NCI-H526 treated with DMSO at 0.1 percent for 48 hours (cell line): Measurements from ENCODE around the gene PHLDA3.

Experiments
- DNase-seq: peaks from one replicate; lab custom pipeline; 2025; lab: John Stamatoyannopoulos, UW

PHLDA3 gene

GRCh38 chr1:201468844-201469644 is at the start of gene PHLDA3:
Gene PHLDA3 (minus strand): TSS chr1:201469188. CDS start chr1:201468786, 402 bp downstream.
- peak; percentile 53 for DNase-seq

- no peak for DNase-seq
Measured at GRCh38 chr1:201518071-201518470, 49.1 kb upstream of the PHLDA3 start.

DNA sequence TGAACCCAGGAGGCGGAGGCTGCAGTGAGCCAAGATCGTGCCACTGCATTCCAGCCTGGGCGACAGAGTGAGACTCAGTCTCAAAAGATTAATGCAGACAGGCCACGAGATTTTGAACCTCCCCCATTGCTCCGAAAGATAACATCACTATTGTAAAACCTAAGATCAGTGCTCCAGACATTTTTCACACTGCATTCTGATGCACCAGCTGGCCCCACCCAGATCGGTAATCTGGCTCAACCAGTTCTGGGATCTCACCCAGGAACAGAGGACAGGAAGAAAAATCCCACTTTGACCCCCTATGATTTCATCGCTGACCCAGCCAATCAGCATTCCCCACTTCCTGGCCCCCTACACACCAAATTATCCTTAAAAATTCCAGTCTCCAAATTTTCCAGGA is 48.6 kb upstream of the PHLDA3 start:
- DNase-seq = no peak

- DNase-seq = no peak
Measured at GRCh38 chr1:201516511-201517127, 47.6 kb upstream of the PHLDA3 start.

GRCh38 chr1:201515895-201516294 is 46.9 kb upstream of the PHLDA3 start:
- no peak for DNase-seq

DNA sequence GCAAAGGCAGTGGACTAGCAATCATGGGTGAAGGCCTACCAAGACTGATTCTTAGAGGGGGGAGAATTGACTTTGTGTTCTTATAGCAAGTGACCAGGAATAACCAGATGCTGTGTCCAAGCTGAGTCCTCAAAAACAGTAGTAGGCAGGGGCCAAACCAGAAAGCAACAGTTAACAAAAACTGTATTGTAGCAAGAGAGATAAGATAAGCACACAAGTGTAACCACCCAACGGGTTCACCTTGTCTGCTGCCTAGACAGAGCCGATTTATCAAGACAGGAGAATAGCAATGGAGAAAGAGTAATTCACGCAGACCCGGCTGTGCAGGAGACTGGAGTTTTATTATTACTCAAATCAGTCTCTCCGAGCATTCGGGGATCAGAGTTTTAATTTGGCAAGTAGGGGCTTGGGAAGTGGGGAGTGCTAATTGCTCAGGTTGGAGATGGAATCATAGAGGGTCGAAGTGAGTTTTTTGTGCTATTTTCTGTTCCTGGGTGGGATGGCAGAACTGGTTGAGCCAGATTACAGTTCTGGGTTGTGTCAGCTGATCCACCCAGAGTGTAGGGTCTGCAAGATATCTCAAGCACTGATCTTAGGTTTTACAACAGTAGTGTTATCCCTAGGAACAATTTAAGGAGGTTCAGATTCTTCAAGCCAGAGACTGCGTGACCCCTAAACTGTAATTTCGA is 46.2 kb upstream of the PHLDA3 start:
- no peak for DNase-seq

GRCh38 chr1:201514466-201514865 is 45.5 kb upstream of the PHLDA3 start:
- no peak for DNase-seq

DNA sequence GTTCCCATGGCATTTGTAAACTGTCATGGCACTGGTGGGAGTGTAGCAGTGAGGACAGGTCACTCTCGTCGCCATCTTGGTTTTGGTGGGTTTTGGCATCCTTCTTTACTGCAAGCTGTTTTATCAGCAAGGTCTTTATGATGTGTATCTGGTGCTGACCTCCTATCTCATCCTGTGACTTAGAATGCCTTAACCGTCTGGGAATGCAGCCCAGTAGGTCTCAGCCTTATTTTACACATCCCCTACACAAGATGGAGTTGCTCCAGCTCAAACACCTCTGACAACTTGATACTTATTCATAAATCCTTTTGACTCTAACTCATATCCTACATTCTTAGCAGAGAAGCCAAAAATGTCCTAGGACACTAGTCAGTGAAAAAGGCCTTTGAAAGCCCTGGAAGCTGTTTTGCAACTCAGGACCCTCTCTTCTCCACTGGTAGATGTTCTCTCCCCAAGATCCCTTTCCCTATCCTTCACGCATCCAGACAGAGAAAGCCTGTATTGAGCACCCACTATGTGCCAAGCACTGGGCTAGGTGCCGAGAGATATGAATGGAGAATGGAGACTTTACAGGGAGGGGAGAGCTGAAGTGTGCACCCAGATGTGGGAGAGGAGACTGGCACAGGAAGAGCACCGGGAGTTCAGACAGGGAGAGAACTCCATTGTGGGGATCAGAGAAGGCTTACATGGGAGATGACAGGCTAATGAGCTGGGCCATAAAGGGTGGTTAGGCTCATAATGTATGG is 44.7 kb upstream of the PHLDA3 start:
- no peak for DNase-seq

GRCh38 chr1:201511941-201512539 is 43.1 kb upstream of the PHLDA3 start:
- DNase-seq = no peak

DNA sequence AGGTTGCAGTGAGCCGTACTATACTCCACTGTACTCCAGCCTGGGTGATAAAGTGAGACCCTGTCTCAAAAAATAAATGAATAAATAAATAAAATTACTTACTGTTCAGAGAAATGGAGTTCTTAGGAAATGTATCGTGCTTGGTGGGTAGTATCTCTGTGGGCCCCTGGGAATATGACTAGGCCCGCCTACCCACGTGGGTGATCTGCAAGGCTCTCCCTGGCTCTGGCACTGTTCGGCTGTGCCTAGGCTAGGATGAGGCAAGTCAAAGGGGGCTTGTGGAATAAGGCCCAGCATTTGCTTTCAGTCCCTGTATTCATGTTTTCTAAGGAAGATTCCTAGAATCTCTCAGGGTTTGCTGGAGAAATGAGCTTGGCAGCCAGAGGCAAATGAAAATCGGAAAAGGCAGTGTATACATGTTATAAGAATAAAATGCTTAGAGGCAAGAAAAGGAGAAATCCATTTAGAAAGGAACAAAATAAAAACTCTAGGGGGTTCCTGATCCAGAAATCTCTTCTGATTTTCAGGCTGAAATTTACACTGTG is 42.5 kb upstream of the PHLDA3 start:
- DNase-seq = no peak

GRCh38 chr1:201510734-201511133 is 41.7 kb upstream of the PHLDA3 start:
- DNase-seq = no peak

- DNase-seq = no peak
Measured at GRCh38 chr1:201509601-201510374, 40.8 kb upstream of the PHLDA3 start.

GRCh38 chr1:201508809-201509208 is 39.8 kb upstream of the PHLDA3 start:
- no peak for DNase-seq

DNA sequence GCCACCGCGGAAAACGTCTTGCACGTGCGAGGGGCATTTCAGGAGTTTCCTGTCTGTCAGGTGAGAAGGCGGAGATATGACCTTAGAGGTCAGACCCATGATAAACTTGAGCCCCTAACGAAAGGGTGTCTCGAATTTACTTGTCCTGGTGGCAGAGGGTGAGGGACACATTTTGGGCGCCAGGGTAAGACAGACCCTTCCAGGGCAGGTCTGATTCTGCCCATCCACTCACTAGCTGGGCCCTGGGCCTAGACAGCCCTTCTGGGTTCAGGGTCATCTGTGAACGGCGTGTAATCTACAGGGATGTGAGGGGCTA is 38.3 kb upstream of the PHLDA3 start:
- no peak for DNase-seq

DNA sequence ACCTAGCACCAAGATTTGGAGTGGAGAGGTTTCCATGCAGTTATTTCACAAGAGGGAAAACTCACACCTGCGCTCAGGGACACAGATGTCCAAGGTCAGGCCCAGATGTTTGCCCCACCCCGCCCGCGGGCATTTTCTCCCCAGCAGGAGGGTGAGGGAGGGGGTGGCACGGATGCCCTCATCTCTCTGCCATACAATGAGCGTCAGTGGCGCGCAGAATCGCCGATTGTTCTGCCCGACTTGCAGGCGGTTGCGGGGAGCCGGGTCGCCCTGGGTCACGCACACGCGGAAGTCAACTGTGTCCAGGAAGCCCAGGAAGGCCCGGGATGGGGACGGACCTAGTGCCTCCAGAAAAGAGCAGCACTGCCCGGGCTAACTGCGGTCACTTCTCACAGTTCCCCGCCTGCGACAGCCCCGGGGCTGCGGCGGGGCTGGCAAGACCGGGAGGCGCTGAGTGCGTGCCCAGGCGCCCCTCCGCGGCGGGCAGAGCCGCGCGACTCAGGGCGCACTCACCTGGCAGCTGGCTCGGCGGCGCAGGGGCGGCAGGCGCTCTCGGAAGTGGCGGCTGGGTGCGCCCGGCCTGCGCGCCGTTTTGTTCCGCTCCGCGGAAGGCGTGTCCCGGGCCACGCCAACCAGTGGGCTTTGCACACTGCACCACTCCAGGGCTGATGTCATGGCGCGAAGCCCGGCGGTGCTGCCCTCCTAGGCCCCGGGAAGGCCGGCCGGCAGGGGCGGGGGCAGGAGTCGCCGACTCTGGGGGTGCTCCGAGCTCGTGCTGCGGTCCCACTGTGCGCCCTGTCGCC is 37.8 kb upstream of the PHLDA3 start, which contains the start of gene CSRP1:
Gene CSRP1, minus strand, starts transcription at position 567 of the 803 bp plus-strand sequence. CDS start 10,820 bp downstream, outside the sequence.
- DNase-seq = peak; percentile 17

- DNase-seq = no peak
Measured at GRCh38 chr1:201506092-201506491, 37.1 kb upstream of the PHLDA3 start.

DNA sequence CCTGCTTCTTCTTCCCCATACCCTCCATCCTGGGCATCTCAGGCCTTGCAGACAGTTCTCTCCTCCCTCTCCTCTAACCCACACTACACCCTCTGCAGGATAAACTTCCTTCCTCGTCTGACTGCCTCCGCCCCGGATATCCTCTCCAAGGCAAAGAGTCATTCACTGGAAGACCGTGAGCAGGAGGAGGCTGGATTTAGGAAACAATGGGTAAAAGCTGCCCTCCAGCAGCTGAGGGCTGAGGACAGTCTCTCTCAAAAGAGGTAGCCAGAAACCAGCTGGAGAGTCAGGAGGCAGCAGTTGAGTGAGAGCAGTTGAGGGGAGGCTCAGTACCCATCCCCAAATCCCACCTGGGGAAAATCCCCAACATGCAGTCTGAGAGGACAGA is 36.5 kb upstream of the PHLDA3 start:
- no peak for DNase-seq

- DNase-seq = no peak
Measured at GRCh38 chr1:201504799-201505502, 36.0 kb upstream of the PHLDA3 start.

DNA sequence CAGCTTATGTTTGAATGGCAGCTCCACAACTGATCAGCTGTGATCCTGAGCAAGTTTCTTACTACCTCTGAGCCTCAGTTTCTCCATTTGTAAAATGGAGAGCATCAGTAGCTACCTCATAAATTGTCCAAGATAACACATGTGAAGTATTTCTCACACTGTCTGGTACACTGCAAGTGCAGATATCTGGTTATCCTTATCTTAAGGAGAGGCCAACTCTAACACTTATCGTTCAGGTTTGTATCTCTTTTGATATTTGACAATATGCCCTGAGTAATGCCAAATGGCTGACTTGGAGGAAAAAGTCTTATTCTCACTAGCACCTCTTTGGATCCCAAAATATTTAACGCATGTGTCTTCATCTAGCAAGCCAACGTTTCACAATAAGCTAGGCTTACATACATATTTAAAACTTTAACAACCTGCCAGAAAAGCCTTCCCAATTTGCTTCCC is 35.2 kb upstream of the PHLDA3 start:
- DNase-seq = no peak
